ENCODE measurements around the gene CTPS2. TPM values are rescaled to one million over a fixed set of nuclear protein-coding genes. Genes with fewer than 3 reads are reported as not detected.

Gene CTPS2
- total and polyA plus RNA-seq, 2 donors (not counting 3 experiments of a cell fraction or from before 2014, with no cell fraction given) = 7.4 to 15.7 TPM

GRCh38 chrX:16708016-16708415, 4.5 kb downstream of the CTPS2 start:
- Histone ChIP-seq H3K79me2 (ENCODE audit: control insufficient read depth, insufficient read depth, low read length) (peaks cover 7% of the 10 kb centered on the region), H3K4me3 (replicated peaks in 1 of 3; ENCODE audit: insufficient read depth in 1 of 3, low read depth in 1 of 3, low read length in 3 of 3) (no peak overlapping the region), H3K9me1 (replicated peaks; ENCODE audit: control insufficient read depth, extremely low read depth, insufficient read depth, low read length) (no peaks in the 10 kb centered on the region), H3K9ac (replicated peaks; ENCODE audit: extremely low read depth, insufficient read depth, low read length) (no peak overlapping the region), H3K27ac (ENCODE audit: insufficient read depth, low read depth, low read length) (no peak overlapping the region), H4K20me1 (replicated peaks; ENCODE audit: control insufficient read depth, extremely low read depth, insufficient read depth, low read length) (no peaks in the 10 kb centered on the region), H2AFZ (ENCODE audit: low read depth, low read length) (no peak overlapping the region), H3K27me3 (ENCODE audit: control insufficient read depth in 2 of 2, insufficient read depth in 2 of 2, low read length in 2 of 2) (no peaks in the 10 kb centered on the region), H3K4me1 (ENCODE audit: control insufficient read depth, extremely low read depth, insufficient read depth, low read length) (peaks cover 2% of the 10 kb centered on the region), H3K36me3 (ENCODE audit: control insufficient read depth in 2 of 2, extremely low read depth in 1 of 2, insufficient read depth in 2 of 2, low read length in 2 of 2) (no peaks in the 10 kb centered on the region), H3K4me2 (ENCODE audit: insufficient read depth, low read length) (no peak overlapping the region), H3K9me3 (replicated peaks; ENCODE audit: control insufficient read depth, insufficient read depth, low read length) (no peaks in the 10 kb centered on the region)
- dilution Hi-C loops (cut with MboI; ENCODE audit: extremely low pct_ligation_motif_present, low sequenced_read_pairs) = no loop called here
- CTCF ChIA-PET = no interaction called here
- intact Hi-C loops (cut with micrococcal nuclease) = no loop called here
- no TSS peak for BruUV-seq (replicated peaks)
- FAIRE-seq (no peak), DNase-seq (ENCODE audit: low read depth, low spot score) (no peak)
- POLR2A ChIA-PET = no interaction called here
- TF ChIP-seq MAX (IDR thresholded peaks at IDR 0.05; ENCODE audit: insufficient read depth, insufficient read length) (no peak), POLR2A (IDR thresholded peaks at IDR 0.05; ENCODE audit: low read depth, low read length) (no peak), CTCF (IDR thresholded peaks at IDR 0.05; ENCODE audit: extremely low read depth in 1 of 2, insufficient read depth in 1 of 2, low read depth in 1 of 2, low read length in 2 of 2) (no peak), GATA2 (IDR thresholded peaks at IDR 0.05; ENCODE audit: insufficient read depth, insufficient read length, low read depth, low read length) (no peak), EZH2 (IDR thresholded peaks at IDR 0.05; ENCODE audit: borderline replicate concordance, low read depth, low read length, severe bottlenecking) (no peak), FOS (IDR thresholded peaks at IDR 0.05; ENCODE audit: borderline replicate concordance, insufficient read depth, low read length) (no peak), POLR2AphosphoS5 (IDR thresholded peaks at IDR 0.05; ENCODE audit: insufficient read depth, low read depth, low read length) (no peak), JUN (IDR thresholded peaks at IDR 0.05; ENCODE audit: borderline replicate concordance, insufficient read depth, insufficient read length, low read depth) (no peak)

Measured in endothelial cell of umbilical vein (primary cell).